ENCODE results near the gene TEKT5.

The TEKT5 gene

DNA sequence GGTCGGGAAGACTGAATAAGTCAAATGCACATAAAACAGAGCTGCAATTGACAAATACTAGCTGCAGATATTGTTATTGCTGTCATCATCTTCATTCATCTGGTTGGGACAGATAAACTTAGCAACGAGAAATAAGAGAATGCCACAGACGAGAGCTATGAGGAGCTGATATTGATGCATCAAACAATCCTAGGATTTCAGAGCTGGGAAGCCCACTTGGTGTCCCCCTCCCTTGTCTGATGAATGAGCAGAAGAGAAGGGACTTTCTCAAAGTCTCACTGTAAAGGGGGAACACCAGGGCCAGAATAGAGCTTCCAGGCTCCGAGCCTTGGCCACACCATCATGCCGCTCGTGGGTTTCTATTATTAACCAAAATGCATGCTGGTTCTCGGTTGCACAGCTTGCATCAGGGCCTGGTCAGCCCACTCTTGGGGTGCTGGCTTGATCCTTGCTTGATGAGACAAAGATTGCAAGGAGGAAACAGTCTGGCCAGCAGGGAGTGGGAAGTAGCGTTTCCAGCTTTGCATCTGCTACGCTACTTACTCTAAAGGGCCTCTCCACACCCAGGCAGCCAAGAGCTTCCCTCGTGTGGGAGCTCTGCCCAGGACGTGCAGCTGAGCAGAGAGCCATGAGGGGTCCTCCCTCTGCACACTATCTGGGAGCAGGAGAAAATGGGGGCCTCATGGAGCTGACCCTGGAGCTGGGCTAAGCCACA lies 85.9 kb downstream of the TEKT5 start:
- no peak for DNase-seq (ENCODE audit: low spot score)

DNA sequence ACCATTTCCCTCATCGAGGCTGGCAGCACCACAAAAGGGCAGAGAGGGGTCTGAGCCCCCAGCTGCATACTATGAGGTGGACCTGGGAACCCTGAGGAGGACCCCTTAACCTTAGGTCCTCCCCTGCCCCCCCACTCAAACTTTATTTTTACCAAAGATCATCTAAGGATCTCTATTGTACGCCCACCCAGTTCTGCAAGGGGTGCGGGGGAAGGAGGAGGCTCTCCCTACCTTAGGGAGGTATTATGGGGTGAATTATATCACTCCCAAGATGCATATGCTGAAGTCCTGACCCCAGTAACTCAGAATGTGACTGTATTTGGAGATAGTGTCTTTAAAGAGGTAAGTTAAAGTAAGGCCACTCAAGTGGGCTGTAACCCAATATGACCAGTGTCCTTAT lies 87.6 kb downstream of the TEKT5 start:
- DNase-seq (ENCODE audit: low spot score), result no peak

- no peak for DNase-seq (ENCODE audit: low spot score)
These were observed 88.1 kb downstream of the TEKT5 start for GRCh38 chr16:10606607-10607006.

- DNase-seq (ENCODE audit: low spot score), result no peak
These were observed 89.1 kb downstream of the TEKT5 start for GRCh38 chr16:10605636-10606035.

DNA sequence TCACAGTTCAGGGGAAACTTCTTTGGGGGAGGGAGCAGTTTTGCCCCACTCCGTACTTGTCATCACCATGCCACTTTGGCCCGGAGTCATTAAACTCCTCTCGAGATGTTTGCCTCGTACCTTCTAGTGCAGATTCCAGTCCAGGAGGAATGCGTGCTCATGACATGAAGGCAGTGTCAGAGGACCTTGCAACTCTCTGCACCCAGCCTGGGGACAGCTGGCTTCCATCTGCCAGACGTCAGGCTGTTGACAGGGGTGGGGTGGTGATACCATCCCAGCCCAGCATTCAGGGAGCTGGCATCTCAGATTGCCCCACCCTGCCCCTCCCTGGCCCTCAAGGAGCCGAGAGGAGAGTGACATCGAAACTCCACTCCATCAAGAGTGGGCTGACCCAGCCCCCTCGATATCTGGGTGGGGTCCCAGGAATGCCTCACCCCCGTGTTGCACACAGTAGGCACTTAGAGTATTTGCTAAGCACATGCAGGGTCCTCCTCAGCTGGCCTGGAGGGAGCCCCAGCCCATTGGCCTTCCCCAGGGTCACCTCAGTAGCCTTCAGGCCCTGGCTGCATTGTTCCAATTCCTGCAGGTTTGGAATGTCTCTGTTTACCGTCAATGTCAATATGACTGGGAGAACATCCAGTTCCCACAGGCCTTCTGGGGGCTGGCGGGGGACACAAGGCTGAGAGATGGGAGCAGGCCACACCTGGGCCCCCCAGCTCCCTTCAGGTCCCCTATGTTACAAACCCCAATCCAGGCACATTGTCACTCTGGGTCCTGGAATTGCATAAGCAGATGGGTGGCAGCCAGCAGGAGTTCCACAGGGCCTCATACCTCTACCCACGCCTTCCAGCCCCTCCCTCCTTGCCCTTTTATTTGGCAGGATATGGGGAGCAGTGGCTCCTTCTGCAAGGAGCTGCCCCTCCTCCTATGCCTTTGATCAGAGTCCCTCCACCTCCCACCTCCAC lies 93.0 kb downstream of the TEKT5 start:
- no peak for DNase-seq (ENCODE audit: low spot score)

- no peak for DNase-seq (ENCODE audit: low spot score)
These were observed 93.8 kb downstream of the TEKT5 start for GRCh38 chr16:10600782-10601443.

DNA sequence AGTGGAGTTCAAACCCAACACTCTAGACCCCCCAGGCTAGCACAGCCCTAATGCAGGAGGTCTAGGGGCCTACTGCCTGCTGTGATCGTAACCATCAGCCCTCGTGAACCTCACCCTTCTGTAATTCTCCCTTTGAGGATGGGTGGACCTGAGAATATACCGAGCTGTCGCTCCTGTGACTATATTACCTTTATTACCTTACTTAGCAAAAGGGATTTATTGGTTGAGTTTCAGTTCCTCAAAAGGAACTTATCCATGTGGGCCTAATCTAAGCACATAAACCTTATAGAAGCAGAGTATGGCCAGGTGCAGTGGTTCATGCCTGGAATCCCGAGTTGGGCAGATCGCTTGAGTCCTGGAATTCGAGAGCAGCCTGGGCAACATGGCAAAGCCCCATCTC lies 95.1 kb downstream of the TEKT5 start:
- no peak for DNase-seq (ENCODE audit: low spot score)

DNA sequence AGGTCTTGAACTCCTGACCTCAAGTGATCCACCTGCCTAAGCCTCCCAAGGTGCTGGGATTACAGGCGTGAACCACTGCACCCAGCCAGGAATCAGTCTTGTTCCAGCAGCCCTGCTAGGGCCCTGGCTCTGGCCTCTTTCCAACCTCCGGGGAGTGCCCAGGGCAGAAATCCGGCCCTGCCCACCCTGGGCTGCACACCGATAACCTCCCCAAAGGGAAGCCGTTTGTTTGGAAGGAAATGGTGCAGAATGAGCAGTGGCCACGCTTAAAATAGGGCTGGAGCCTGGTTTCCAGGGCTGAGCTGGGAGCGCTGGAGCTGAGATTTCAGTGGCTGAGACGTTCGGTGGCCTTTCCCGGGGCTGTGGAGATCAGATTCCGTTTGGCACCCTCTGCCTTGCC lies 96.6 kb downstream of the TEKT5 start:
- DNase-seq (ENCODE audit: low spot score), result peak; percentile 31

DNA sequence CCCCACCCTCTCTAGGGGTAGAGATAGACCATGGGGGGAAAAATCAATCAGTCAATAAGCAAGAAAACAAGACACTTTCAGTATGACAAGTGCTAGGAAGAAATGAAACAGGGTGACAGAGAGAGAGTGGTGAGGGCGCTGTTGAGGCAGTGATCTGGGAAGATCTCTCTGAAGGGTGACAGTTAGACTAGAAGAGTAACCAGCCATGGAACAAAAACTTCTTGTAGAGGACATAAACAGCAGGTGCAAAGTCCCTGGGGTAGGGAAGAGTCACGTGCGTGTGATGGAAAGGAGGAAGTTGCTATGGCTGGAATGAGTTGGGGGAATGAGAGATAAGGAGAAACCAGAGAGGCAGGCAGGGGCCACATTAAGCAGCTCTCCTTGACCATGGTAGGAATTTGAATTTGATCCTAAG lies 97.5 kb downstream of the TEKT5 start:
- DNase-seq (ENCODE audit: low spot score), result no peak

GRCh38 chr16:10594312-10594950 lies 100.3 kb downstream of the TEKT5 start:
- no peak for DNase-seq (ENCODE audit: low spot score)

GRCh38 chr16:10592611-10593010 lies 102.1 kb downstream of the TEKT5 start:
- DNase-seq (ENCODE audit: low spot score), result no peak

DNA sequence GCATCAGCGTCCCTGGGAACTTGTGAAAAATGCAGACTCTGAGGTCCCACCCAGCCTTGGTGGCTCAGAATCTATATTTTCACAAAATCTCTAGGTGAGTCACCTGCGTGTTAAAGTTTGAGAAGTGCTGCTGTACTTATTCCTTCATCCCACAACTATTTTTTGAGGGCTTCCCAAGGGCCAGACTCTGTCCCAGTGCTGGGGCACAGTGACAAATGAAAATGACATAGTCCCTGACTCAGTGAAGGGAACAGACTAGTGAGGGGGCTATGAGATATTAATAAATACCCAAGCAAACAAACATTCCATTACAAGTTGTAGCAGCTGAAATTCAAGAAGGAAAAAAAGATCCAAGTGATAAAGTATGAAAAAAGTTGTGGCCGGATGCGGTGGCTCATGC lies 104.4 kb downstream of the TEKT5 start:
- DNase-seq (ENCODE audit: low spot score), result no peak

DNA sequence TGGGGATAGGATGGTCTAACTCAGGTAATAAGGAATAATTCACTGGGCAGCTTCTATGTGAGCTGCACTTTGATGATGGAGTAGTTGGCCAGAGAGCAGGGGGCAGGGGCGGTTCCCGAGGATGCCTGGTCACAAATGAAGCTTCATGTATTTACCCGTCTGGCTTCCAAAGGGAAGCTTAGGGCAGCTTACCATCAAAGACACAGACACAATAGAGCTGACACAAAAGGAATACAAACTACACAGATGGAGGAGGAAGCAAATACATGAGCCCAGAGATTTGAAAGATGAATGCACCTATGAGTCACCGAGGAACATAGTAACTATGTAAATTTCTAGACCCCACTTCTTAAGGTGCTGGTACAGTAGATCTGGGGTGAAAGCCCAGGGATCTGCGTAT lies 105.6 kb downstream of the TEKT5 start:
- DNase-seq (ENCODE audit: low spot score), result no peak

GRCh38 chr16:10587622-10588021 lies 107.1 kb downstream of the TEKT5 start:
- no peak for DNase-seq (ENCODE audit: low spot score)

DNA sequence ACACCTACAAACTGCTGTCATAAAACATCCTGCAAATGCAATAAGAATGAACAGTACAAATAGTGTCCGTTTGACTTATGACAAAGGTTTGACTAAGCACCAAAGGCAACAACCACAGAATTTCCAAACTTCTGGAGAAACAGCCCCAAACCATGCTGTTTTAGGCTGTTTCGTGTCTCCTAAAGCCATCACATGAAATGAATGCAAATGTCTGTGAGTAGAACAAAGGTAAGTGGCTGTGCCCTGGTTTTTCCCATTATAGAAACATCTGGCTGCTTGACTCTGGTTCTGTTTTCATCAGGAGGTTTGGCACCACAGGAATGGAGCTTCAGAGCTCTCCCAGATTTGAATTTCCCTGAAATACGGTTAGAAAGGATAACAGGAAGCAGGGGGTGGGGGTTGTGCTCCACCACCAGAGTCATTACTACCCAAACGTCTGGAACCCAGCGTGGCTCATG lies 109.7 kb downstream of the TEKT5 start:
- no peak for DNase-seq (ENCODE audit: low spot score)

- DNase-seq (ENCODE audit: low spot score), result no peak
These were observed 111.5 kb downstream of the TEKT5 start for GRCh38 chr16:10583269-10583668.

DNA sequence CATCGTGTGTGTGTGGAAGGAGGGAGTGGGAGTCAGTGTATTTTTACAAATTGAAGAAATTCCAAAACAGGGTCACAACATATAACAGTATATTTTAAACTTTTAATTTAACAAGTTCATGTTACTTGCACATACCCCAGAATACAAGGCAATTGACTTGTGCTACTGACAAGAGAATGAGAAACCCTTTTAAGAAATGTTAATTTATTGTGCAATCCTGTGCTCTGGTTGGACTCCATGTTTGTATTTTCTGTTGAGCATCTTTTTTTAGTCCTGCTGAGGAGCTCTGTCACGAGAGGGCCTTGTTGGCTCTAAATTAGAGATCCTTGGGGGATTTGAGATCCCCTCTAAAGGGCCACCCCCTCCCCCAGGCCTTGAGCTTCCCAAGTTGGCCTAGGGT lies 113.2 kb downstream of the TEKT5 start:
- DNase-seq (ENCODE audit: low spot score), result no peak

DNA sequence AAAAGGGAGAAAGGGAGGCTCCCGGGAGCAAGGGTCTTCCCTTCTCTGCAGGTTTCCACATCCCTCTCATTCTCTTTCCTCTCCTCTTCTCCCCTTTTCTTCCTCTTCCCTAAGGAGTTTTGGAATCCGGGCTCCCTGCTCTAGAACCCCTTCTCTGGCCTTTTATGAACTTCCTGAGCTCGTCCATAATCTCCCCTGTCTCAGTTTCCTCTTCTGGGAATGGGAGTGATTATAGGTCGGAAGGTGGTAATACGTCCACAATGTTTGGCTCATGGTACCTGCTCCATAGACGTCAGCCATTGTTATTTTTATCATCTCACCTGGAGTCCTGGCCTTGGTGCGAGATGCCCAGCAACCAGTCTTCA lies 113.9 kb downstream of the TEKT5 start:
- DNase-seq (ENCODE audit: low spot score), result no peak

DNA sequence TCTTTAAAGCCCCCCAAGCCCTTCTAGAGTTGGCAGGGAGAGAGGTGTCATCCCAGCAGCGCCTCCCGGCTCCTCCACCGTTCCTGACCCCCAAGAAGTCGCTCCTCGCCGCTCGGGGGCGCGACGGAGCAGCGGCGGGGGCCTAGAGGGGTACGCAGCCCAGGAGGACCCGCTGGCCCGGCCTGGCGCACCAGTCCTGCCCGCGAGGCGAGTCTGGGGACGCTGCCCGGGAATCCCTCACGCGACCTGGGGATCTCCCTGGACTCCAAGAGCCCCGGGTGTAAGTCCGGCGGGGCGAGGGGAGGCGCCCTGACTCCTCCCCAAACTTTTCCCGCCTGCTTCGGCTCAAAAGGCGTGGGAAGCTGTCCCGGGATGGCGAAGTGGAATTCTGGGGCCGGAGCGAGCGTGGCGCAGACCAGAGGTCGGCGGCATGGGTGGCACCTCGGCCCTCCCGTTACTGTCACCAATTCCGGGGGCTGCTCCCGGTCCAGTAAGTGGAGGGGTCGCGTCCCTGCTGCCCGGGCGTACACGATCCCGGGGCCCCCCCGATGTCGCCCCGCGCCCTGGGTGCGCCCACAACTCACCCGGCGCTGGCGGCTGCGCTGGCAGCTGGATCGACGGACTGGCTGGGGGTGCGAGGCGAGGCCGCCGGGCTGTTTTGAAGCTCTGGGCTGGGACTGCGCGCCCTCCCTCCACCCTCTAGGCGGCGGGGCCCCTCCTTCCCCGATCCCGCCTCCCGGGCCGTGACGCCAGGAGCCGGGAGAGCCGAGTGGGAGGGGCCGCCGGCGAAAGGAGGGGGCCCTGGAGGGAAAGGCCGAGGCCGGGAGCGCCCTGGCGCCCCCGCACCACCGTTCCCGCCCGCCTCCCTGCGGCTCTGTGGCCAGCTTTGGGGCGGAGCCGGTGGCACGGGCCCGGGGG lies 114.5 kb downstream of the TEKT5 start, which contains the start of gene EMP2:
TSS of gene EMP2 (minus strand) at position 634 of the 918 bp plus-strand sequence. CDS start 32,981 bp downstream, outside the sequence.
- no peak for DNase-seq (ENCODE audit: low spot score)

DNA sequence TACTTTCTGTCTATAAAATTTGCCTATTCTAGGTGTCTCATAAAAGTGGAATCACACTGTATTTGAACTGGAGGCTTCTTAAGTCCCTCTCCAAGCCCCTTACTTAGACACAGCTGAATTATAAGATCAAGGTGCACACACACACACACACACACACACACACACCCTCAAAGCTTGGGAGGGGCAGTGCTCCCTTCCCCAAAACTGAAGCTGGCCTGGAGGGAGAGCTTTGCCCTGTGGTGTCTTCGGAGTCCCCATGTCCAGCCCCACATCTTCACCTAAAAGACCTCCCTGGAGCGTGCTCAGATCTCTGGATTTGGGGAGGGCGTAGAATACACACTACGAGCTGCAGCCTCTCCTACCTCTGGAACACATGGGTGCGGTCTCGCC lies 115.2 kb downstream of the TEKT5 start:
- no peak for DNase-seq (ENCODE audit: low spot score)

Measured in hematopoietic multipotent progenitor cell treated with erythropoietin and hydrocortisone succinate and interleukin-3 and kit ligand, for 17 days (in vitro differentiated cells).